Measurements from ENCODE around the gene STK4. TPM values are rescaled to one million over a fixed set of nuclear protein-coding genes. Genes with fewer than 3 reads are reported as not detected.
"Not testable (repeated sequence)": the region's sequence is repeated elsewhere in the genome, so short reads cannot be mapped to it uniquely, and the experiment has no call there.

The STK4 gene
- total RNA-seq, 1 experiment from 2014 or later: 74.7 TPM

- H3K4me1 ChIP-seq: peaks cover 44% of the 10 kb centered on the region
- no peaks in the 10 kb centered on the region for H3K27me3 ChIP-seq (replicated peaks; ENCODE audit: control insufficient read depth, insufficient read depth, low read length)
- Mint-ChIP-seq H3K27ac (ENCODE audit: unreplicated experiment) (peak overlapping the region; percentile 1), H3K4me3 (ENCODE audit: unreplicated experiment) (no peak overlapping the region), H3K9me3 (ENCODE audit: unreplicated experiment) (no peaks in the 10 kb centered on the region), H3K4me1 (ENCODE audit: low read depth, unreplicated experiment) (peaks cover 40% of the 10 kb centered on the region), H3K36me3 (ENCODE audit: insufficient read depth, unreplicated experiment) (peaks cover 33% of the 10 kb centered on the region), H3K27me3 (ENCODE audit: insufficient read depth, unreplicated experiment) (no peaks in the 10 kb centered on the region)
- no peak overlapping the region for H3K4me3 ChIP-seq (ENCODE audit: low read depth, low read length)
- intact Hi-C loops (cut with micrococcal nuclease; ENCODE audit: unreplicated experiment): loop anchor here (1.0 kb wide), 4 partner anchors 33 to 280 kb away; no protein-coding TSS in a partner anchor
- DNase-seq: peak; percentile 70 to 80
- BruUV-seq (replicated peaks): no TSS peak
- ChIA-PET POLR2A (interaction anchor here (1.7 kb wide), 1 partner anchor 102 kb away, joined by 3 read pairs; no protein-coding TSS in a partner anchor), CTCF (interaction anchor here (0.6 to 3.4 kb wide), 19 partner anchors 9 to 283 kb away, joined by 3 to 50 read pairs (median 3); partner anchors contain the start of genes PABPC1L, PI3, TOMM34 and YWHAB)
- H3K36me3 ChIP-seq (ENCODE audit: control insufficient read depth, insufficient read depth, low read length): no peaks in the 10 kb centered on the region; the same call in 1 of the 2 replicates
- peak; percentile 89 to 96 for TF ChIP-seq CTCF (IDR thresholded peaks at IDR 0.05; ENCODE audit: insufficient read depth in 1 of 2, low read depth in 1 of 2, low read length in 1 of 2, severe bottlenecking in 1 of 2, unreplicated experiment in 1 of 2)
- no peaks in the 10 kb centered on the region for H3K9me3 ChIP-seq
Measured at GRCh38 chr20:45011108-45011526, 44.8 kb downstream of the STK4 start.

- Mint-ChIP-seq H3K9me3 (ENCODE audit: unreplicated experiment) (no peaks in the 10 kb centered on the region), H3K4me1 (ENCODE audit: low read depth, unreplicated experiment) (peaks cover 53% of the 10 kb centered on the region), H3K4me3 (ENCODE audit: unreplicated experiment) (peak overlapping the region; percentile 39), H3K36me3 (ENCODE audit: insufficient read depth, unreplicated experiment) (peaks cover 27% of the 10 kb centered on the region), H3K27me3 (ENCODE audit: insufficient read depth, unreplicated experiment) (no peaks in the 10 kb centered on the region), H3K27ac (ENCODE audit: unreplicated experiment) (peak overlapping the region; percentile 70)
- Histone ChIP-seq H3K27me3 (replicated peaks; ENCODE audit: control insufficient read depth, insufficient read depth, low read length) (no peaks in the 10 kb centered on the region), H3K4me1 (peaks cover 61% of the 10 kb centered on the region), H3K9me3 (no peaks in the 10 kb centered on the region), H3K4me3 (ENCODE audit: low read depth, low read length) (no peak overlapping the region), H3K36me3 (ENCODE audit: control insufficient read depth, insufficient read depth, low read length) (0 out of 2 replicates have a peak, but pooled peaks cover under 1% of the 10 kb centered on the region)
- ChIA-PET CTCF (interaction anchor here (0.6 to 3.4 kb wide), 18 partner anchors 9 to 443 kb away, joined by 3 to 50 read pairs (median 5); no protein-coding TSS in a partner anchor), POLR2A (interaction anchor here (0.6 to 1.7 kb wide), 4 partner anchors 31 to 350 kb away, joined by 3 to 9 read pairs (median 4); partner anchors contain the start of gene SYS1)
- peak; percentile 71 to 86 for DNase-seq
- BruUV-seq (replicated peaks): no TSS peak
- no peak for TF ChIP-seq CTCF (IDR thresholded peaks at IDR 0.05; ENCODE audit: insufficient read depth in 1 of 2, low read depth in 1 of 2, low read length in 1 of 2, severe bottlenecking in 1 of 2, unreplicated experiment in 1 of 2)
- intact Hi-C loops (cut with micrococcal nuclease; ENCODE audit: unreplicated experiment): no loop called here
Measured at GRCh38 chr20:45012682-45013302, 46.5 kb downstream of the STK4 start.

DNA sequence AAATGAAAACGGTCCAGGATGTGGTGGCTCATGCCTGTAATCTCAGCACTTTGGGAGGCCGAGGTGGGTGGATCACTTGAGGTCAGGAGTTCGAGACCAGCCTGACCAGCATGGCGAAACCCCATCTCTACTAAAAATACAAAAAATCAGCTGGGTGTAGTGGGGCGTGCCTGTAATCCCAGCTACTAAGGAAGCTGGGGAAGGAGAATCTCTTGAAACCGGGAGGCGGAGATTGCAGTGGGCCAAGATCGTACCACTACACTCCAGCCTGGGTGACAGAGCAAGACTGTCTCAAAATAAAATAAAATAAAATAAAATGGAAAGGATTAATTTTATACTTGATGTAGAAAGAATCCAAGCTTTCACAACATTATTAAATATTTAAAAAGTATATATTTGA, 47.8 kb downstream of the STK4 start:
- POLR2A ChIA-PET; intact Hi-C loops (cut with micrococcal nuclease; ENCODE audit: unreplicated experiment); H3K9me3 ChIP-seq; H3K27ac Mint-ChIP-seq (ENCODE audit: unreplicated experiment); H3K27me3 Mint-ChIP-seq (ENCODE audit: insufficient read depth, unreplicated experiment); H3K36me3 ChIP-seq (ENCODE audit: control insufficient read depth, insufficient read depth, low read length); H3K4me3 ChIP-seq (ENCODE audit: low read depth, low read length); DNase-seq; BruUV-seq (replicated peaks); H3K9me3 Mint-ChIP-seq (ENCODE audit: unreplicated experiment); H3K27me3 ChIP-seq (replicated peaks; ENCODE audit: control insufficient read depth, insufficient read depth, low read length); H3K4me3 Mint-ChIP-seq (ENCODE audit: unreplicated experiment): not testable (repeated sequence)
- H3K4me1 Mint-ChIP-seq (ENCODE audit: low read depth, unreplicated experiment): peaks cover 59% of the 10 kb centered on the region
- H3K4me1 ChIP-seq: peaks cover 66% of the 10 kb centered on the region
- H3K36me3 Mint-ChIP-seq (ENCODE audit: insufficient read depth, unreplicated experiment): peaks cover 24% of the 10 kb centered on the region
- CTCF ChIA-PET: interaction anchor here (0.9 to 4.5 kb wide), 3 partner anchors 10 to 82 kb away, joined by 3 to 20 read pairs (median 3); no protein-coding TSS in a partner anchor
